Activated naive CD4-positive, alpha-beta T cell treated with anti-CD3 and anti-CD28 coated beads, Interleukin-2, amount 50 U/mL, for 16 hours (primary cell): ENCODE data around the gene ITSN2.
"Not testable (repeated sequence)": the region's sequence is repeated elsewhere in the genome, so short reads cannot be mapped to it uniquely, and the experiment has no call there.

Source experiments
- DNase-seq: peaks from one replicate; pipeline ENCODE4 v3.0.0-alpha.2; 2020

The ITSN2 gene

GRCh38 chr2:24210106-24210455 is 150.3 kb downstream of the ITSN2 start:
- no peak for DNase-seq

- DNase-seq = no peak
Measured at GRCh38 chr2:24209389-24210105, 150.8 kb downstream of the ITSN2 start.

GRCh38 chr2:24208490-24208889 is 151.8 kb downstream of the ITSN2 start:
- DNase-seq = no peak

GRCh38 chr2:24207359-24207758 is 153.0 kb downstream of the ITSN2 start:
- no peak for DNase-seq

- DNase-seq = no peak
Measured at GRCh38 chr2:24206714-24207113, 153.6 kb downstream of the ITSN2 start.

- no peak for DNase-seq
Measured at GRCh38 chr2:24206242-24206641, 154.1 kb downstream of the ITSN2 start.

- DNase-seq = no peak
Measured at GRCh38 chr2:24205131-24205530, 155.2 kb downstream of the ITSN2 start.

GRCh38 chr2:24204505-24204904 is 155.8 kb downstream of the ITSN2 start:
- DNase-seq = no peak

- no peak for DNase-seq
Measured at GRCh38 chr2:24203787-24204150, 156.6 kb downstream of the ITSN2 start.

GRCh38 chr2:24203029-24203786 is 157.1 kb downstream of the ITSN2 start:
- no peak for DNase-seq

- no peak for DNase-seq
Measured at GRCh38 chr2:24200799-24201198, 159.5 kb downstream of the ITSN2 start.

- no peak for DNase-seq
Measured at GRCh38 chr2:24199968-24200590, 160.3 kb downstream of the ITSN2 start.

- not testable (repeated sequence) for DNase-seq
Measured at GRCh38 chr2:24197213-24197612, 163.1 kb downstream of the ITSN2 start.

GRCh38 chr2:24191848-24192247 is 168.5 kb downstream of the ITSN2 start:
- DNase-seq = no peak

GRCh38 chr2:24191156-24191555 is 169.2 kb downstream of the ITSN2 start:
- no peak for DNase-seq

GRCh38 chr2:24190503-24190902 is 169.8 kb downstream of the ITSN2 start:
- DNase-seq = no peak

- DNase-seq = no peak
Measured at GRCh38 chr2:24189551-24189950, 170.8 kb downstream of the ITSN2 start.

- DNase-seq = no peak
Measured at GRCh38 chr2:24183366-24184069, 176.8 kb downstream of the ITSN2 start.

GRCh38 chr2:24182507-24182906 is 177.8 kb downstream of the ITSN2 start:
- DNase-seq = no peak

- DNase-seq = no peak
Measured at GRCh38 chr2:24181849-24182248, 178.5 kb downstream of the ITSN2 start.

GRCh38 chr2:24179683-24180082 is 180.7 kb downstream of the ITSN2 start:
- DNase-seq = no peak

- DNase-seq = no peak
Measured at GRCh38 chr2:24176326-24176725, 184.0 kb downstream of the ITSN2 start.

- DNase-seq = no peak
Measured at GRCh38 chr2:24175631-24176187, 184.6 kb downstream of the ITSN2 start.
